Ecto neural progenitor cell (in vitro differentiated cells): ENCODE data around the gene CATSPER1.

Experiments
- DNase-seq: peaks from one replicate; pipeline ENCODE4 v3.0.0-alpha.2; 2018; ENCODE audit warnings: low spot score

CATSPER1 gene

GRCh38 chr11:66002648-66003225, 23.5 kb downstream of the CATSPER1 start:
- no peak for DNase-seq

- DNase-seq, result peak; percentile 95
These were observed 24.2 kb downstream of the CATSPER1 start, which contains the start of the genes BANF1 and EIF1AD for GRCh38 chr11:66001942-66002647. BANF1 (plus strand) TSS chr11:66002503; CDS start chr11:66003251, 748 bp downstream. EIF1AD (minus strand) TSS chr11:66002157; CDS start chr11:66000389, 1,768 bp downstream.

GRCh38 chr11:65997286-65997685, 29.0 kb downstream of the CATSPER1 start:
- no peak for DNase-seq

GRCh38 chr11:65992056-65992455, 34.2 kb downstream of the CATSPER1 start:
- no peak for DNase-seq

GRCh38 chr11:65988791-65989592, 37.3 kb downstream of the CATSPER1 start:
- DNase-seq, result peak; percentile 90

GRCh38 chr11:65987336-65987735, 38.9 kb downstream of the CATSPER1 start:
- DNase-seq, result no peak

- no peak for DNase-seq
These were observed 42.7 kb downstream of the CATSPER1 start for GRCh38 chr11:65983589-65983987.

GRCh38 chr11:65982824-65983588, 43.3 kb downstream of the CATSPER1 start:
- DNase-seq, result no peak

- no peak for DNase-seq
These were observed 44.1 kb downstream of the CATSPER1 start for GRCh38 chr11:65981972-65982823.

- DNase-seq, result no peak
These were observed 45.1 kb downstream of the CATSPER1 start for GRCh38 chr11:65981101-65981740.

GRCh38 chr11:65979261-65979759, 47.0 kb downstream of the CATSPER1 start:
- DNase-seq, result no peak

- no peak for DNase-seq
These were observed 47.7 kb downstream of the CATSPER1 start for GRCh38 chr11:65978391-65979238.

GRCh38 chr11:65977621-65978390, 48.5 kb downstream of the CATSPER1 start:
- DNase-seq, result no peak

GRCh38 chr11:65976216-65977176, 49.8 kb downstream of the CATSPER1 start:
- no peak for DNase-seq

GRCh38 chr11:65975771-65976170, 50.5 kb downstream of the CATSPER1 start:
- DNase-seq, result no peak

GRCh38 chr11:65973439-65974110, 52.7 kb downstream of the CATSPER1 start:
- DNase-seq, result no peak

- no peak for DNase-seq
These were observed 54.2 kb downstream of the CATSPER1 start for GRCh38 chr11:65972116-65972515.
